Epithelial cell of prostate (primary cell): ENCODE data around the gene TUBGCP6.

Experiments used
- DNase-seq: peaks from one replicate; pipeline ENCODE4 v3.0.0-alpha.2; 2011; ENCODE audit warnings: low read depth, low spot score
- H3K27ac ChIP-seq: fragments of 450-650 bp; 2 replicates; pipeline ENCODE4 v1.5.1; 2017; ENCODE audit warnings: mild to moderate bottlenecking

The TUBGCP6 gene

GRCh38 chr22:50267591-50268390 is 23.0 kb upstream of the TUBGCP6 start:
- DNase-seq = no peak
- H3K27ac ChIP-seq = no peak overlapping the region

- no peak overlapping the region for H3K27ac ChIP-seq
- DNase-seq = no peak
Measured at GRCh38 chr22:50266994-50267393, 22.2 kb upstream of the TUBGCP6 start.

GRCh38 chr22:50264946-50265669 is 20.3 kb upstream of the TUBGCP6 start:
- H3K27ac ChIP-seq = no peak overlapping the region
- DNase-seq = no peak

- no peak for DNase-seq
- H3K27ac ChIP-seq = no peak overlapping the region
Measured at GRCh38 chr22:50264104-50264745, 19.4 kb upstream of the TUBGCP6 start.

GRCh38 chr22:50262973-50263617 is 18.3 kb upstream of the TUBGCP6 start:
- no peak overlapping the region for H3K27ac ChIP-seq
- no peak for DNase-seq

GRCh38 chr22:50262460-50262911 is 17.7 kb upstream of the TUBGCP6 start:
- no peak for DNase-seq
- no peak overlapping the region for H3K27ac ChIP-seq

GRCh38 chr22:50261615-50262459 is 17.0 kb upstream of the TUBGCP6 start, which contains the start of gene MAPK12:
Gene MAPK12 (minus strand): TSS chr22:50261683. CDS start chr22:50261509, 174 bp downstream.
- peak within 1 kb of the TSS; percentile 5 for H3K27ac ChIP-seq
- DNase-seq = no peak

GRCh38 chr22:50260801-50261614 is 16.2 kb upstream of the TUBGCP6 start:
- DNase-seq = no peak
- H3K27ac ChIP-seq = peak overlapping the region; percentile 5

GRCh38 chr22:50260434-50260800 is 15.6 kb upstream of the TUBGCP6 start:
- no peak overlapping the region for H3K27ac ChIP-seq
- DNase-seq = no peak

- no peak for DNase-seq
- H3K27ac ChIP-seq = no peak overlapping the region
Measured at GRCh38 chr22:50259302-50259701, 14.5 kb upstream of the TUBGCP6 start.

- no peak overlapping the region for H3K27ac ChIP-seq
- DNase-seq = no peak
Measured at GRCh38 chr22:50258361-50259292, 13.8 kb upstream of the TUBGCP6 start.

GRCh38 chr22:50257451-50258360 is 12.9 kb upstream of the TUBGCP6 start:
- no peak overlapping the region for H3K27ac ChIP-seq
- DNase-seq = no peak

GRCh38 chr22:50257041-50257440 is 12.2 kb upstream of the TUBGCP6 start:
- H3K27ac ChIP-seq = no peak overlapping the region
- DNase-seq = no peak

GRCh38 chr22:50256258-50256862 is 11.5 kb upstream of the TUBGCP6 start:
- H3K27ac ChIP-seq = no peak overlapping the region
- DNase-seq = no peak

- DNase-seq = no peak
- no peak overlapping the region for H3K27ac ChIP-seq
Measured at GRCh38 chr22:50255607-50256006, 10.8 kb upstream of the TUBGCP6 start.

GRCh38 chr22:50255099-50255498 is 10.3 kb upstream of the TUBGCP6 start:
- H3K27ac ChIP-seq = no peak overlapping the region
- DNase-seq = no peak
